Stimulated activated CD4-positive, alpha-beta T cell treated with anti-CD3 and anti-CD28 coated beads, Interleukin-1b, Interleukin-23, amount 100 ng/mL, for 48 hours (primary cell): ENCODE data around the gene LIN54.
"Not testable (repeated sequence)": the region's sequence is repeated elsewhere in the genome, so short reads cannot be mapped to it uniquely, and the experiment has no call there.

Source experiments
- DNase-seq: peaks from one replicate; pipeline ENCODE4 v3.0.0-alpha.2; 2020

Gene LIN54

GRCh38 chr4:82939414-82939813 is 71.2 kb downstream of the LIN54 start:
- no peak for DNase-seq

GRCh38 chr4:82934441-82934840 is 76.2 kb downstream of the LIN54 start:
- DNase-seq = no peak

GRCh38 chr4:82930848-82931755 is 79.5 kb downstream of the LIN54 start:
- DNase-seq = no peak

- no peak for DNase-seq
Observed at GRCh38 chr4:82921795-82922194, 88.8 kb downstream of the LIN54 start.

GRCh38 chr4:82919386-82919785 is 91.2 kb downstream of the LIN54 start:
- DNase-seq = no peak

- DNase-seq = no peak
Observed at GRCh38 chr4:82918091-82918490, 92.5 kb downstream of the LIN54 start.

GRCh38 chr4:82913968-82914367 is 96.7 kb downstream of the LIN54 start:
- DNase-seq = not testable (repeated sequence)

- DNase-seq = no peak
Observed at GRCh38 chr4:82913305-82913704, 97.3 kb downstream of the LIN54 start.

GRCh38 chr4:82909326-82909725 is 101.3 kb downstream of the LIN54 start:
- DNase-seq = no peak

- DNase-seq = no peak
Observed at GRCh38 chr4:82906469-82906868, 104.2 kb downstream of the LIN54 start.

- DNase-seq = peak; percentile 42
Observed at GRCh38 chr4:82905205-82905604, 105.4 kb downstream of the LIN54 start.

- DNase-seq = no peak
Observed at GRCh38 chr4:82903737-82904136, 106.9 kb downstream of the LIN54 start.

GRCh38 chr4:82901183-82901718 is 109.4 kb downstream of the LIN54 start:
- DNase-seq = no peak

GRCh38 chr4:82900411-82901182 is 110.0 kb downstream of the LIN54 start, which contains the start of gene THAP9:
THAP9 (plus strand) TSS chr4:82900735; CDS start chr4:82900803, 68 bp downstream.
- DNase-seq = peak; percentile 99

GRCh38 chr4:82900066-82900410 is 110.6 kb downstream of the LIN54 start:
- no peak for DNase-seq

- DNase-seq = no peak
Observed at GRCh38 chr4:82899374-82900065, 111.1 kb downstream of the LIN54 start.

- no peak for DNase-seq
Observed at GRCh38 chr4:82898322-82899243, 112.0 kb downstream of the LIN54 start.

- DNase-seq = no peak
Observed at GRCh38 chr4:82896755-82897154, 113.9 kb downstream of the LIN54 start.

- DNase-seq = no peak
Observed at GRCh38 chr4:82893942-82894341, 116.7 kb downstream of the LIN54 start.

GRCh38 chr4:82892467-82892802 is 118.2 kb downstream of the LIN54 start:
- no peak for DNase-seq

GRCh38 chr4:82891707-82892466 is 118.7 kb downstream of the LIN54 start:
- DNase-seq = no peak
